Pancreas (tissue), 10 donors: Measurements from ENCODE around the gene HES7. TPM values are rescaled to one million over a fixed set of nuclear protein-coding genes. Genes with fewer than 3 reads are reported as not detected.

ENCODE experiments used
- ATAC-seq, 4 donors: fragments of 200-7000 bp; cut with Tn5 transposase; one replicate each; pipeline versions ENCODE4 v1.8.0 to v1.9.1; 2020; ENCODE audit warnings: mild to moderate bottlenecking in 4 of 4, moderate library complexity in 4 of 4
- DNase-seq, 6 donors: peaks; one replicate each; pipeline ENCODE4 v3.0.0-alpha.2; 2020
- FAIRE-seq: peaks from 2 replicates; lab custom pipeline; 2012; peaks lifted over from hg19 to GRCh38; lab: Jason Lieb, UNC
- H3K27ac ChIP-seq, 4 donors: fragments of 200-600 bp; sonication (generic); 1 replicate in 3 of 4; 2 replicates in 1 of 4; pipeline versions ENCODE4 v1.5.0 to v1.8.0; 2020
- H3K27me3 ChIP-seq, 4 donors: fragments of 200-600 bp; one replicate each; pipeline ENCODE4 v1.8.0; 2021
- H3K36me3 ChIP-seq, 3 donors: fragments of 200-600 bp; sonication (generic) in 1 of 3; one replicate each; pipeline versions ENCODE4 v1.5.0 to v1.8.0; 2020 to 2021
- H3K4me1 ChIP-seq, 3 donors: fragments of 200-600 bp; one replicate each; pipeline ENCODE4 v1.8.0; 2021
- H3K4me3 ChIP-seq, 4 donors: fragments of 200-600 bp; sonication (generic) in 2 of 4; one replicate each; pipeline versions ENCODE4 v1.5.0 to v1.8.0; 2020 to 2021
- H3K9me3 ChIP-seq, 4 donors: fragments of 200-600 bp; one replicate each; pipeline ENCODE4 v1.8.0; 2021
- CTCF ChIP-seq, 4 donors: fragments of 200-600 bp; sonication (generic) in 3 of 4; IDR thresholded peaks; one replicate each; pipeline versions ENCODE4 v1.5.0 to v1.8.0; 2021; ENCODE audit warnings: antibody characterized with exemption in 4 of 4
- WGBS, 2 donors: extraction: QIAGEN DNeasy Blood & Tissue Kit; methylation state at CpG; one replicate each; pipeline ENCODE4 v1.1.7; 2013; 5-methylcytosine and 5-hydroxymethylcytosine counted together
- intact Hi-C, 3 donors: fragments of 100-400 bp; cut with DNase I; formaldehyde crosslinking; loops; one replicate each; pipeline versions ENCODE4 v1.11.1 to v1.14.2; 2022
- polyA plus RNA-seq, 2 donors: library from polyadenylated mRNA; stranded (reverse); fragments of 200-250 nt; gene quantifications; one replicate each; pipeline ENCODE4 v1.2.3, GENCODE V29; 2013
- total RNA-seq, 6 donors: library from RNA; stranded (reverse); fragmentation: NEBNext Ultra II Directional in 4 of 6; extraction: Animal tissue kit (Norgen Biotek cat#: 25700) in 4 of 6; gene quantifications; one replicate each; pipeline versions ENCODE4 v1.2.1 to v1.2.4, GENCODE V29; 2021 to 2023
- donor health status: healthy with polysubstance abuse.
- donor health status: DM: no; HTN: no; CAD: no; lungs with moderate emphysema.
- donor health status: DM: no; HTN: no; CAD: no.
- donor health status: control.
- donor health status: control.
- donor health status: Bipolar disorder and iron deficiency.
- donor health status: DM: yes; HTN: yes; CAD: no.
- donor health status: DM: no; HTN: no; CAD: no.
- donor health status: DM: no; HTN: no; CAD: no.
- donor health status: DM: yes; HTN: yes; CAD: no.

The HES7 gene
- total and polyA plus RNA-seq, 8 donors: 0.08 to 0.16 TPM; not detected in 6

- WGBS, 2 donors: 56 to 61% methylated on average over 3 of the region's 3 CpGs
- intact Hi-C loops: no loop called here
Measured at GRCh38 chr17:8159032-8159400, 35.1 kb upstream of the HES7 start.

GRCh38 chr17:8158267-8159031 lies 34.5 kb upstream of the HES7 start:
- FAIRE-seq (peak; percentile 51), ATAC-seq (peak; percentile 5 to 22 (median 16)), DNase-seq (peak; percentile 88 to 97 (median 94))
- intact Hi-C loops: no loop called here
- Histone ChIP-seq H3K9me3 (no peaks in the 10 kb centered on the region), H3K27ac (peak overlapping the region; percentile 68 to 84 (median 76)), H3K4me1 (peaks cover 8 to 24% (median 11%) of the 10 kb centered on the region in 3 donors), H3K4me3 (no peak overlapping the region), H3K27me3 (no peaks in the 10 kb centered on the region), H3K36me3 (no peaks in the 10 kb centered on the region)
- peak; percentile 92 to 95 (median 94) for TF ChIP-seq CTCF (IDR thresholded peaks at IDR 0.05)
- WGBS, 2 donors: 37 to 42% methylated on average over 20 of the region's 20 CpGs

More at GRCh38 chr17:8159032-8159400, 35.1 kb upstream of the HES7 start:
- peaks cover 12 to 30% (median 15%) of the 10 kb centered on the region in 3 donors for H3K4me1 ChIP-seq
- ATAC-seq (no peak), DNase-seq (peak in 1 of 6 donors; percentile 24), FAIRE-seq (no peak)
- TF ChIP-seq CTCF (IDR thresholded peaks at IDR 0.05): no peak
- H3K36me3 ChIP-seq: no peaks in the 10 kb centered on the region
- no peak overlapping the region for H3K4me3 ChIP-seq
- H3K27me3 ChIP-seq: no peaks in the 10 kb centered on the region
- peak overlapping the region in 1 of 4 donors; percentile 84 for H3K27ac ChIP-seq
- no peaks in the 10 kb centered on the region for H3K9me3 ChIP-seq

- peaks cover 0 to 5% (median 0%) of the 10 kb centered on the region in 3 donors for H3K36me3 ChIP-seq
- ATAC-seq: peak; percentile 57 to 69 (median 62)
- no peak for TF ChIP-seq CTCF (IDR thresholded peaks at IDR 0.05)
- H3K4me1 ChIP-seq: peaks cover 15 to 29% (median 20%) of the 10 kb centered on the region in 3 donors
- H3K27me3 ChIP-seq: no peaks in the 10 kb centered on the region
- FAIRE-seq: peak; percentile 99
- H3K4me3 ChIP-seq: peak overlapping the region; percentile 27 to 81 (median 64)
- 0 to 1% methylated on average over 59 of the region's 59 CpGs for WGBS, 2 donors
- intact Hi-C loops: no loop called here
- H3K27ac ChIP-seq: peak overlapping the region; percentile 96 to 100 (median 99)
- DNase-seq: peak; percentile 99 to 100 (median 100)
- H3K9me3 ChIP-seq: no peaks in the 10 kb centered on the region
Measured at GRCh38 chr17:8156246-8156992, 32.5 kb upstream of the HES7 start.

- Histone ChIP-seq H3K4me3 (peak overlapping the region; percentile 27 to 81 (median 64)), H3K36me3 (peaks cover 0 to 5% (median 0%) of the 10 kb centered on the region in 3 donors), H3K27ac (peak overlapping the region; percentile 96 to 100 (median 99)), H3K9me3 (no peaks in the 10 kb centered on the region), H3K4me1 (peaks cover 11 to 31% (median 16%) of the 10 kb centered on the region in 3 donors), H3K27me3 (no peaks in the 10 kb centered on the region)
- DNase-seq: peak in 2 of 6 donors; percentile 68 to 80
- 0 to 1% methylated on average over 11 of the region's 11 CpGs for WGBS, 2 donors
- no peak for TF ChIP-seq CTCF (IDR thresholded peaks at IDR 0.05)
- no peak for FAIRE-seq
- intact Hi-C loops: no loop called here
- ATAC-seq: no peak
Measured at GRCh38 chr17:8155996-8156245, 32.0 kb upstream of the HES7 start.
